Ishikawa (cell line): ENCODE results near the gene ENPP3.

Experiments used
- CEBPB ChIP-seq: IDR thresholded peaks from 2 replicates; pipeline ENCODE4 v1.6.1; 2012
- CREB1 ChIP-seq: IDR thresholded peaks from 2 replicates; pipeline ENCODE4 v1.6.1; 2012; ENCODE audit warnings: low read depth
- EGR1 ChIP-seq: IDR thresholded peaks from 2 replicates; pipeline ENCODE4 v1.6.1; 2012
- EP300 ChIP-seq: IDR thresholded peaks from 2 replicates; pipeline ENCODE4 v1.6.1; 2012; ENCODE audit warnings: borderline replicate concordance
- FOXM1 ChIP-seq: IDR thresholded peaks from 2 replicates; pipeline ENCODE4 v1.6.1; 2012; ENCODE audit warnings: low read depth, borderline replicate concordance
- MAX ChIP-seq: IDR thresholded peaks from 2 replicates; pipeline ENCODE4 v1.6.1; 2012
- NFIC ChIP-seq: IDR thresholded peaks from 2 replicates; pipeline ENCODE4 v1.6.1; 2012
- RAD21 ChIP-seq: IDR thresholded peaks from 2 replicates; pipeline ENCODE4 v1.6.1; 2012; ENCODE audit warnings: low read depth
- REST ChIP-seq: IDR thresholded peaks from 2 replicates; pipeline ENCODE4 v1.6.1; 2012; ENCODE audit warnings: low read depth, mild to moderate bottlenecking
- TAF1 ChIP-seq: IDR thresholded peaks from 2 replicates; pipeline ENCODE4 v1.6.1; 2012; ENCODE audit warnings: low read depth, mild to moderate bottlenecking
- TCF12 ChIP-seq: IDR thresholded peaks from 2 replicates; pipeline ENCODE4 v1.6.1; 2012; ENCODE audit warnings: low read depth
- TEAD4 ChIP-seq: IDR thresholded peaks from 2 replicates; pipeline ENCODE4 v1.6.1; 2012
- USF1 ChIP-seq: IDR thresholded peaks from 2 replicates; pipeline ENCODE4 v1.6.1; 2012
- YY1 ChIP-seq: IDR thresholded peaks from 2 replicates; pipeline ENCODE4 v1.6.1; 2012; ENCODE audit warnings: low read depth
- ZBTB7A ChIP-seq: IDR thresholded peaks from 2 replicates; pipeline ENCODE4 v1.6.1; 2012; ENCODE audit warnings: low read depth

Gene ENPP3

GRCh38 chr6:131755597-131755996, 118.5 kb downstream of the ENPP3 start:
- TF ChIP-seq TAF1, result no peak
- TF ChIP-seq USF1, result no peak
- no peak for TF ChIP-seq YY1
- no peak for TF ChIP-seq FOXM1
- TF ChIP-seq NFIC, result no peak
- no peak for TF ChIP-seq EP300
- TF ChIP-seq REST, result no peak
- TF ChIP-seq EGR1, result no peak
- TF ChIP-seq ZBTB7A, result no peak
- TF ChIP-seq CEBPB, result no peak
- no peak for TF ChIP-seq CREB1
- TF ChIP-seq TCF12, result no peak
- TF ChIP-seq MAX, result no peak
- no peak for TF ChIP-seq TEAD4

GRCh38 chr6:131756039-131756438, 118.9 kb downstream of the ENPP3 start:
- TF ChIP-seq EP300, result no peak
- no peak for TF ChIP-seq TCF12
- TF ChIP-seq TAF1, result no peak
- TF ChIP-seq ZBTB7A, result no peak
- TF ChIP-seq EGR1, result no peak
- TF ChIP-seq TEAD4, result no peak
- no peak for TF ChIP-seq CREB1
- no peak for TF ChIP-seq REST
- no peak for TF ChIP-seq YY1
- no peak for TF ChIP-seq RAD21

- no peak for TF ChIP-seq TEAD4
- TF ChIP-seq USF1, result no peak
- no peak for TF ChIP-seq RAD21
- no peak for TF ChIP-seq MAX
- no peak for TF ChIP-seq CEBPB
- TF ChIP-seq EP300, result no peak
- TF ChIP-seq FOXM1, result no peak
- no peak for TF ChIP-seq YY1
- TF ChIP-seq EGR1, result no peak
- TF ChIP-seq TAF1, result no peak
- no peak for TF ChIP-seq CREB1
- TF ChIP-seq ZBTB7A, result no peak
These were observed 121.8 kb downstream of the ENPP3 start for GRCh38 chr6:131758920-131759319.

GRCh38 chr6:131761060-131761761, 124.1 kb downstream of the ENPP3 start:
- no peak for TF ChIP-seq MAX
- TF ChIP-seq REST, result no peak

GRCh38 chr6:131761762-131762067, 124.6 kb downstream of the ENPP3 start:
- TF ChIP-seq TCF12 (no peak), CEBPB (no peak), YY1 (no peak), USF1 (no peak)
